Endothelial cell of coronary artery (primary cell): ENCODE measurements around the gene OR2S2. TPM values are rescaled to one million over a fixed set of nuclear protein-coding genes. Genes with fewer than 3 reads are reported as not detected.

Source experiments
- total RNA-seq: library from RNA; depleted of rRNA; stranded (reverse); fragments of >200 nt; gene quantifications from 2 replicates; pipeline ENCODE4 v1.2.3, GENCODE V29; 2014

Gene OR2S2, protein sequence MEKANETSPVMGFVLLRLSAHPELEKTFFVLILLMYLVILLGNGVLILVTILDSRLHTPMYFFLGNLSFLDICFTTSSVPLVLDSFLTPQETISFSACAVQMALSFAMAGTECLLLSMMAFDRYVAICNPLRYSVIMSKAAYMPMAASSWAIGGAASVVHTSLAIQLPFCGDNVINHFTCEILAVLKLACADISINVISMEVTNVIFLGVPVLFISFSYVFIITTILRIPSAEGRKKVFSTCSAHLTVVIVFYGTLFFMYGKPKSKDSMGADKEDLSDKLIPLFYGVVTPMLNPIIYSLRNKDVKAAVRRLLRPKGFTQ
- total RNA-seq, result not detected in 2 replicates

DNA sequence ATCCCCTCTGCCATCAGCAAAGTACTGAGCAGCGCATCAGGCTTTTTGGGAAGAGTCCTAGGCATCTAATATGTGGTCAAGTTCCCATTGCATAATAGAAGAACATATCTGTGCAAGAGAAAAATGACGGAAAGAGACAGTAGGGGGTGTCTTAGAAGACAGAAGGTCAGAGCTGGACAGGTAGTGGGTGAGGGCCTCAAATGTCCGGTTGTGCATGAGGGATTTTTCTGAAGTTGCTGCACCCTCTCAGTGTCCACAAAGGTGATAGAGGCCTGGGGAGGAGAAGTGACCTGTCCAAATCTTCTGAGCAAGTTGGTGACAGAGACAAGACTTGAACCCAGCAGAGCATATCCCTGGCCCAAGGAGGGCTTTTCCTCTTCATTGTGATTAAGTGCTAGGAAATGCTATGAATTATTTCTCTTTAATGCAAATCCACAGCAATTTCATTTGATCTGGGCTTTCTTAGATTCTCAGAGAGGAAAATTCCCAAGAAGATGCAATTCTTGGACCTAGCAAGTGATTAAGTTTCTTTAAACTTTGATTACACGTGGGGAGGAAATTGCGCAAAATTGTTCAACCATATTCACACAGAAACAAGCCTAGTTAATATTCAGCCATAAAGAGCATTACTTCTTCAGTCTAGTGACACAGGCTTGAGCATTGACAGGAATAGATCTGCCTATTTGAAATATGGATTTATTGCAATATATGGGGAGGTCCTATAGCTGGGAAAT lies at the start of gene OR2S2:
TSS of gene OR2S2 (minus strand) at position 51 of the 734 bp plus-strand sequence. CDS start 56 bp downstream, outside the sequence.

DNA sequence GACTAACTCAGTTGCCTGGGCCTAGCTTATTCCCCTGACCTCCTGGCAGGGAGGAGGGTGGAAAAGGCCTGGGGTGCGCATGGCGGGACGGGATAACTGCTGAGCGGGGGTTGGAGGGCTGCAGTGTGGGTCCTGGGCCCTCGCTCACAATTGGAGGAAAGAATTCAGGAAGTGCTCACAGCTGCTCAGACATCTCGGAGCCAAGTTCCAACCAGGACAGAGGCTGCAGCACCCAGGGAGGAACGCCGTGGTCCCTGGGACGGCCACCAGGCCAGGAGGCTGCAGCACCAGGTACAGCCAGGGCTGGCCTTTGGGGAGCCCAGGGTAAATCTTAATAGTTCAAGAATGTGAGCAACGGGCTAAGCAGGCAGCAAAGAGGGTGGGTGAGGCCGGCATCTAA lies 48.7 kb downstream of the OR2S2 start, which contains the start of gene SPAAR:
TSS of gene SPAAR (plus strand) at position 217 of the 400 bp plus-strand sequence. CDS start 974 bp downstream, outside the sequence.

Other genes with a start within 250 kb of the OR2S2 start
- gene TLN1, start 226.0 kb downstream of the OR2S2 start, total RNA-seq, result 315 and 441 TPM in 2 replicates
- 51.5 and 52.2 TPM in 2 replicates for gene CREB3, start 225.5 kb downstream of the OR2S2 start, total RNA-seq
- 63.2 and 65.8 TPM in 2 replicates for gene GBA2, start 208.9 kb downstream of the OR2S2 start, total RNA-seq
- 8.5 and 10.8 TPM in 2 replicates for gene RGP1, start 208.9 kb downstream of the OR2S2 start, total RNA-seq
- 6.5 and 13.3 TPM in 2 replicates for gene MSMP, start 203.9 kb downstream of the OR2S2 start, total RNA-seq
- gene NPR2, start 166.6 kb downstream of the OR2S2 start, total RNA-seq, result 6.2 and 14.1 TPM in 2 replicates
- gene SPAG8, start 145.9 kb downstream of the OR2S2 start, total RNA-seq, result 0.19 and 0.27 TPM in 2 replicates
- gene HINT2, start 143.1 kb downstream of the OR2S2 start, total RNA-seq, result 18.4 and 21.7 TPM in 2 replicates
- gene FAM221B, start 129.4 kb downstream of the OR2S2 start, total RNA-seq, result not detected in 2 replicates
- gene TMEM8B, start 128.9 kb downstream of the OR2S2 start, total RNA-seq, result 0.09 and 1.1 TPM in 2 replicates
- gene OR13J1, start 87.8 kb downstream of the OR2S2 start, total RNA-seq, result not detected in 2 replicates
- gene HRCT1, start 52.0 kb downstream of the OR2S2 start, total RNA-seq, result 0.56 and 3.7 TPM in 2 replicates
- 10.4 and 12.7 TPM in 2 replicates for gene SPAAR, start 48.7 kb downstream of the OR2S2 start, total RNA-seq
- gene RECK, start 78.8 kb upstream of the OR2S2 start, total RNA-seq, result 10.1 and 24.8 TPM in 2 replicates
- 44.6 and 45.4 TPM in 2 replicates for gene GLIPR2, start 178.6 kb upstream of the OR2S2 start, total RNA-seq
- 1.9 and 4.4 TPM in 2 replicates for gene CCIN, start 211.2 kb upstream of the OR2S2 start, total RNA-seq
- 263 and 303 TPM in 2 replicates for gene CLTA, start 232.8 kb upstream of the OR2S2 start, total RNA-seq